Measurements from ENCODE around the gene ZNF547. TPM values are rescaled to one million over a fixed set of nuclear protein-coding genes. Genes with fewer than 3 reads are reported as not detected.

The ZNF547 gene
- total and polyA plus RNA-seq, 11 donors, result 1.7 to 3.7 (median 2.6) TPM

DNA sequence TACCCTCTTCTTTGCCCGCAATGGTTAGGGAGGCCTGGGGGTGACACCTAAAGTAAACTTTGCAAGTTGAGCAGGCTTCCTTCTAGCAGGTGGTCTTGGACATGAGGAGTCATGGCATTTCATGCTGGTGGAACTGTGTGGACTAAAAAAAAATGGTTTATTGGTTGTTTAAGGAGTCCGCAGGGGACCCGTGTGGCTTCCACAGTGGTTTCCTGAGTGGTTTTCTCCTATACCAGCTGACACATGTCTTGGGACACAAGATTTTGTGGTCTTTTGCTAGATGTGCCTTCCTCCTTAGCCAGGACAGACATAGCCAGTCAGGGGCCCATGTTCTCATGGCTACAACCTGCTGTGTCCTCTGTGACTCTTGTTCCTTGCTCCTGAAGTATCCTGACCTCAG is 41.6 kb upstream of the ZNF547 start:
- intact Hi-C loops (cut with DNase I), result loop anchor here in 6 of 10 donors (2.0 to 5.0 kb wide), 7 partner anchors 34 to 69 kb away; partner anchors contain the start of genes TRAPPC2B (in 2 of the 6), ZNF460 (in 2 of the 6) and ZNF547 (in 2 of the 6)
- H3K4me1 ChIP-seq, result peaks cover 0 to 33% (median 20%) of the 10 kb centered on the region in 12 donors
- 60 to 82% (median 73%) methylated on average over 3 of the region's 3 CpGs for WGBS, 4 donors
- DNase-seq (no peak), ATAC-seq (no peak)
- H3K27me3 ChIP-seq, result peaks cover 0 to 19% (median 0%) of the 10 kb centered on the region in 9 donors
- TF ChIP-seq, protein P1, sequence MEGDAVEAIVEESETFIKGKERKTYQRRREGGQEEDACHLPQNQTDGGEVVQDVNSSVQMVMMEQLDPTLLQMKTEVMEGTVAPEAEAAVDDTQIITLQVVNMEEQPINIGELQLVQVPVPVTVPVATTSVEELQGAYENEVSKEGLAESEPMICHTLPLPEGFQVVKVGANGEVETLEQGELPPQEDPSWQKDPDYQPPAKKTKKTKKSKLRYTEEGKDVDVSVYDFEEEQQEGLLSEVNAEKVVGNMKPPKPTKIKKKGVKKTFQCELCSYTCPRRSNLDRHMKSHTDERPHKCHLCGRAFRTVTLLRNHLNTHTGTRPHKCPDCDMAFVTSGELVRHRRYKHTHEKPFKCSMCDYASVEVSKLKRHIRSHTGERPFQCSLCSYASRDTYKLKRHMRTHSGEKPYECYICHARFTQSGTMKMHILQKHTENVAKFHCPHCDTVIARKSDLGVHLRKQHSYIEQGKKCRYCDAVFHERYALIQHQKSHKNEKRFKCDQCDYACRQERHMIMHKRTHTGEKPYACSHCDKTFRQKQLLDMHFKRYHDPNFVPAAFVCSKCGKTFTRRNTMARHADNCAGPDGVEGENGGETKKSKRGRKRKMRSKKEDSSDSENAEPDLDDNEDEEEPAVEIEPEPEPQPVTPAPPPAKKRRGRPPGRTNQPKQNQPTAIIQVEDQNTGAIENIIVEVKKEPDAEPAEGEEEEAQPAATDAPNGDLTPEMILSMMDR (IDR thresholded peaks at IDR 0.05), result no peak
- no peak for TF ChIP-seq POLR2A (IDR thresholded peaks at IDR 0.05)
- H3K9me3 ChIP-seq, result peaks cover 0 to 32% (median 0%) of the 10 kb centered on the region in 12 donors
- peak overlapping the region in 3 of 12 donors; percentile 92 to 96 (median 92) for H3K27ac ChIP-seq
- H3K36me3 ChIP-seq, result peaks cover 0 to 39% (median 34%) of the 10 kb centered on the region in 9 donors
- peak overlapping the region in 10 of 12 donors; percentile 74 to 96 (median 87) for H3K4me3 ChIP-seq

DNA sequence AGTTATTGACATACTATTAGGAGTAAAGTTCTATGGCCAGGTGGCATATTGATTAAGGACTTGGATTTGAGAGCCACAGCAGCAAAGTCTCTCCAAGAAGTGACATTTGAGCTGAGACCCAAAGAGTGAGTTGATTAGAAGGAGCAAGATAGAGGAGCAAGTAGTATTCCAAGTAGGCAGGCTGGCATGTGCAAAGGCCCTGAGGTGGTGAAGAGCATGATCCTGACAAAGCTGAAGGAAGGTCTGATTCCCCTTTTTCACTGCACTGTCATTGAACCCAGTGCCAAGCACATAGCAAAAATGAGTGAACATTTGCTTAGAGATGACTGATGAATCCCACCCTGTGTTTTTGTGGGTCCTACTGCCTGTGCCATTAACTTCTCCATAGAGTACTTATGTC is 38.4 kb upstream of the ZNF547 start:
- Histone ChIP-seq H3K4me3 (no peak overlapping the region), H3K27me3 (no peaks in the 10 kb centered on the region), H3K36me3 (peaks cover 3 to 69% (median 64%) of the 10 kb centered on the region in 9 donors), H3K9me3 (peaks cover 0 to 62% (median 18%) of the 10 kb centered on the region in 12 donors), H3K4me1 (peaks cover 0 to 27% (median 15%) of the 10 kb centered on the region in 12 donors), H3K27ac (no peak overlapping the region)
- intact Hi-C loops (cut with DNase I), result loop anchor here in 6 of 10 donors (5.0 kb wide), 5 partner anchors 32 to 48 kb away; partner anchors contain the start of genes TRAPPC2B (in 2 of the 6), ZNF547 (in 2 of the 6) and ZNF460 (in 1 of the 6)
- DNase-seq, result no peak
- no peak for ATAC-seq
- no peak for TF ChIP-seq POLR2A (IDR thresholded peaks at IDR 0.05)
- TF ChIP-seq, protein P1 (IDR thresholded peaks at IDR 0.05), result no peak

DNA sequence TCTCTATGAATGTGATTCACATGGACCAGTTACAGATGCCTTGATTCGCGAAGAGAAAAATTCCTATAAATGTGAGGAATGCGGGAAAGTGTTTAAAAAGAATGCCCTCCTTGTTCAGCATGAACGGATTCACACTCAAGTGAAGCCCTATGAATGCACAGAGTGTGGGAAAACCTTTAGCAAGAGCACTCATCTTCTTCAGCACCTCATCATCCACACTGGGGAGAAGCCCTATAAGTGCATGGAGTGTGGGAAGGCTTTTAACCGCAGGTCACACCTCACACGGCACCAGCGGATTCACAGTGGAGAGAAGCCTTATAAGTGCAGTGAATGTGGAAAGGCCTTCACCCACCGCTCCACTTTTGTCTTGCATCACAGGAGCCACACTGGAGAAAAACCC is 35.4 kb upstream of the ZNF547 start:
- no peak for ATAC-seq
- intact Hi-C loops (cut with DNase I), result no loop called here
- H3K9me3 ChIP-seq, result peaks cover 0 to 85% (median 18%) of the 10 kb centered on the region in 12 donors
- DNase-seq, result no peak
- H3K36me3 ChIP-seq, result peaks cover 3 to 83% (median 65%) of the 10 kb centered on the region in 9 donors
- WGBS, 4 donors, result 91 to 96% (median 95%) methylated on average over 8 of the region's 8 CpGs
- peaks cover 0 to 5% (median 0%) of the 10 kb centered on the region in 12 donors for H3K4me1 ChIP-seq
- no peak overlapping the region for H3K27ac ChIP-seq
- TF ChIP-seq, protein P1 (IDR thresholded peaks at IDR 0.05), result no peak
- H3K27me3 ChIP-seq, result no peaks in the 10 kb centered on the region
- H3K4me3 ChIP-seq, result no peak overlapping the region

DNA sequence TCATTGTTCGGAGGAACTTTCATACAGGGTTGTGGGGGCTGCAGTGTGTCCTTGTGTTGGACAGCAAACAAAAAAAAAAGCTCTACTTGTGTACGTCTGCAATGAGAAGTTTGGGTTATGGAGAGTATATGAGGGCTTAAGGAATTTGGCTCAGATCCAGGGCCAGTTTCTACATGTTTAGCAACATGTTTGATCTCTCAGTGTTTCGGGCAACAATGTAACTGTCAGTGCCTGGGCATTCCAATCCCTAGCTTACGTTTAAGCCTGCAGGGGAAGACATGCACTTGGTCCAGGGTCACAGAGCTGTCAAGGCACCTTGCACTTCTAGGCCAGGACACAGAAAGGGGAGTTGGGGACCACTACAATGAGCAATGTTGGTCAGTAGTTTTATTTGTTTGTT is 29.2 kb upstream of the ZNF547 start:
- Histone ChIP-seq H3K27me3 (no peaks in the 10 kb centered on the region), H3K4me1 (peaks cover 0 to 19% (median 1%) of the 10 kb centered on the region in 12 donors), H3K4me3 (no peak overlapping the region), H3K9me3 (peaks cover 0 to 29% (median under 1%) of the 10 kb centered on the region in 12 donors), H3K27ac (peak overlapping the region in 1 of 12 donors; percentile 39), H3K36me3 (peaks cover 0 to 23% (median 6%) of the 10 kb centered on the region in 9 donors)
- no peak for TF ChIP-seq POLR2A (IDR thresholded peaks at IDR 0.05)
- TF ChIP-seq, protein P1 (IDR thresholded peaks at IDR 0.05), result no peak
- ATAC-seq (no peak), DNase-seq (no peak)
- WGBS, 4 donors, result 78 to 88% (median 84%) methylated on average over 4 of the region's 4 CpGs
- intact Hi-C loops (cut with DNase I), result no loop called here

Measured in heart left ventricle (tissue), 16 donors.